SU-DHL-6 (cell line): Measurements from ENCODE around the gene CEP41.

ENCODE experiments used
- H2AFZ ChIP-seq: fragments of 200-600 bp; sonication (generic); 2 replicates; pipeline ENCODE4 v1.6.1; 2014; ENCODE audit warnings: low read depth, mild to moderate bottlenecking, moderate library complexity, mixed read lengths, antibody characterized with exemption, low read length; ENCODE audit not compliant: severe bottlenecking
- H3F3A ChIP-seq: fragments of 200-600 bp; shearing (Covaris generic); 2 replicates; pipeline ENCODE4 v1.6.0; 2016; ENCODE audit warnings: antibody characterized with exemption, mild to moderate bottlenecking; ENCODE audit not compliant: insufficient read depth
- H3K27ac ChIP-seq: fragments of 200-600 bp; sonication (generic); 2 replicates; pipeline ENCODE4 v1.5.1; 2016; ENCODE audit warnings: low read depth, mild to moderate bottlenecking, low read length, moderate library complexity, mixed read lengths
- H3K27me3 ChIP-seq: fragments of 200-600 bp; sonication (generic), shearing (Covaris generic); 2 replicates; pipeline ENCODE4 v1.6.0; 2014; ENCODE audit warnings: mild to moderate bottlenecking, low read length
- H3K36me3 ChIP-seq: fragments of 200-600 bp; sonication (generic); 2 replicates; pipeline ENCODE4 v1.6.1; 2014; ENCODE audit warnings: mild to moderate bottlenecking, low read length, mixed read lengths
- H3K4me2 ChIP-seq: fragments of 300-600, 200-600 bp; shearing (Covaris generic), sonication (generic); 2 replicates; pipeline ENCODE4 v1.6.0; 2014; ENCODE audit warnings: low read length, low read depth, mild to moderate bottlenecking; ENCODE audit not compliant: poor library complexity, severe bottlenecking
- H3K4me3 ChIP-seq: fragments of 200-600 bp; sonication (generic); 2 replicates; pipeline ENCODE4 v1.5.1; 2014; ENCODE audit warnings: antibody characterized with exemption, low read length, mild to moderate bottlenecking, mixed read lengths; ENCODE audit not compliant: insufficient read depth, poor library complexity, severe bottlenecking
- H3K79me2 ChIP-seq: fragments of 200-600 bp; sonication (generic); 2 replicates; pipeline ENCODE4 v1.6.1; 2014; ENCODE audit warnings: mild to moderate bottlenecking, low read length, moderate library complexity; ENCODE audit not compliant: insufficient read depth
- H3K9ac ChIP-seq: fragments of 200-600 bp; sonication (generic); 2 replicates; pipeline ENCODE4 v1.7.0; 2014; ENCODE audit warnings: mild to moderate bottlenecking, low read length
- H3K9me2 ChIP-seq: fragments of 200-600 bp; sonication (generic); replicated peaks from 2 replicates; pipeline ENCODE4 v1.6.1; 2014; ENCODE audit warnings: low read length; ENCODE audit not compliant: insufficient read depth
- H3K9me3 ChIP-seq: fragments of 200-600 bp; sonication (generic); 2 replicates; pipeline ENCODE4 v1.6.1; 2014; ENCODE audit warnings: low read length, mixed read lengths; ENCODE audit not compliant: insufficient read depth
- H4K20me1 ChIP-seq: fragments of 200-600 bp; sonication (generic); 2 replicates; pipeline ENCODE4 v1.6.1; 2014; ENCODE audit warnings: low read depth, mild to moderate bottlenecking, antibody characterized with exemption, low read length, moderate library complexity, mixed read lengths
- CTCF ChIP-seq: fragments of 200-600 bp; sonication (generic); IDR thresholded peaks from one replicate; pipeline ENCODE4 v1.5.1; 2017; ENCODE audit warnings: antibody characterized with exemption, mild to moderate bottlenecking, low read length, moderate library complexity; ENCODE audit not compliant: insufficient read depth, poor library complexity, severe bottlenecking
- EZH2phosphoT487 ChIP-seq: fragments of 200-600 bp; sonication (generic), shearing (Covaris generic); conservative IDR thresholded peaks from 2 replicates; pipeline ENCODE4 v1.6.1; 2018; ENCODE audit warnings: mild to moderate bottlenecking, antibody characterized with exemption, low read length, moderate library complexity, mixed read lengths

CEP41 gene

GRCh38 chr7:130358471-130358870 is 82.3 kb downstream of the CEP41 start:
- H3K9me3 ChIP-seq: no peaks in the 10 kb centered on the region

GRCh38 chr7:130356876-130357611 is 83.8 kb downstream of the CEP41 start:
- Histone ChIP-seq H3K27ac (no peak overlapping the region), H3K36me3 (no peaks in the 10 kb centered on the region), H3K4me2 (no peak overlapping the region), H2AFZ (no peak overlapping the region), H3K9me2 (no peaks in the 10 kb centered on the region; the same call in 1 of the 2 replicates), H3K4me3 (no peak overlapping the region), H3K79me2 (no peaks in the 10 kb centered on the region), H3K9ac (no peak overlapping the region), H3K27me3 (no peaks in the 10 kb centered on the region), H3K9me3 (no peaks in the 10 kb centered on the region), H3F3A (no peaks in the 10 kb centered on the region), H4K20me1 (no peaks in the 10 kb centered on the region)
- TF ChIP-seq CTCF (no peak), EZH2phosphoT487 (no peak)

More at GRCh38 chr7:130358471-130358870, 82.3 kb downstream of the CEP41 start:
- no peaks in the 10 kb centered on the region for H3K36me3 ChIP-seq
- H2AFZ ChIP-seq: no peak overlapping the region
- no peaks in the 10 kb centered on the region for H3F3A ChIP-seq
- no peak overlapping the region for H3K4me3 ChIP-seq
- no peak overlapping the region for H3K27ac ChIP-seq
- TF ChIP-seq EZH2phosphoT487 (no peak), CTCF (no peak)
- no peaks in the 10 kb centered on the region; the same call in 1 of the 2 replicates for H3K9me2 ChIP-seq
- no peak overlapping the region for H3K9ac ChIP-seq
- H4K20me1 ChIP-seq: no peaks in the 10 kb centered on the region
- H3K4me2 ChIP-seq: no peak overlapping the region
- H3K27me3 ChIP-seq: no peaks in the 10 kb centered on the region
- H3K79me2 ChIP-seq: no peaks in the 10 kb centered on the region

- Histone ChIP-seq H3K27me3 (no peaks in the 10 kb centered on the region), H3K4me3 (no peak overlapping the region), H3K9me3 (no peaks in the 10 kb centered on the region), H2AFZ (no peak overlapping the region), H3F3A (no peaks in the 10 kb centered on the region), H3K4me2 (no peak overlapping the region), H3K36me3 (no peaks in the 10 kb centered on the region), H4K20me1 (no peaks in the 10 kb centered on the region), H3K9me2 (no peaks in the 10 kb centered on the region; the same call in 1 of the 2 replicates), H3K79me2 (no peaks in the 10 kb centered on the region), H3K27ac (no peak overlapping the region), H3K9ac (no peak overlapping the region)
- TF ChIP-seq CTCF: no peak
- no peak for TF ChIP-seq EZH2phosphoT487
Observed at GRCh38 chr7:130356121-130356875, 84.5 kb downstream of the CEP41 start.
